Testis (tissue), 3 donors: ENCODE measurements around the gene ZMYM2. TPM values are rescaled to one million over a fixed set of nuclear protein-coding genes. Genes with fewer than 3 reads are reported as not detected.

Experiments
- DNase-seq: peaks from one replicate; pipeline ENCODE4 v3.0.0-alpha.2; 2019
- H3K27ac ChIP-seq, 2 donors: fragments of 200-600 bp; sonication (generic); one replicate each; pipeline ENCODE4 v1.5.1; 2019
- H3K27me3 ChIP-seq: fragments of 200-600 bp; sonication (generic); one replicate; pipeline ENCODE4 v1.5.1; 2019
- H3K36me3 ChIP-seq: fragments of 200-600 bp; sonication (generic); one replicate; pipeline ENCODE4 v1.5.1; 2017; ENCODE audit warnings: low read depth; ENCODE audit errors: missing control alignments
- H3K4me1 ChIP-seq: fragments of 200-600 bp; sonication (generic); one replicate; pipeline ENCODE4 v1.5.1; 2019
- H3K4me3 ChIP-seq, 2 donors: fragments of 200-600 bp; sonication (generic); one replicate each; pipeline ENCODE4 v1.5.1; 2017 to 2019
- H3K9me3 ChIP-seq: fragments of 200-600 bp; sonication (generic); one replicate; pipeline ENCODE4 v1.5.1; 2017
- CTCF ChIP-seq, 3 experiments: fragments of 450-650 bp in 2 of 3; fragments of 200-600 bp in 1 of 3; sonication (generic) in 1 of 3; IDR thresholded peaks; one replicate each; pipeline ENCODE4 v1.5.1; 2016 to 2019; ENCODE audit warnings: antibody characterized with exemption in 3 of 3, mild to moderate bottlenecking in 2 of 3, moderate library complexity in 1 of 3
- POLR2A ChIP-seq: fragments of 450-650 bp; IDR thresholded peaks from one replicate; pipeline ENCODE4 v1.6.1; 2017; ENCODE audit warnings: antibody characterized with exemption, mild to moderate bottlenecking, moderate library complexity
- WGBS, 2 donors: methylation state at CpG; one replicate each; pipeline ENCODE4 v1.1.5; 2018; 5-methylcytosine and 5-hydroxymethylcytosine counted together
- intact Hi-C: fragments of 100-400 bp; cut with DNase I; formaldehyde crosslinking; loops from one replicate; pipeline ENCODE4 v1.15.1; 2023; ENCODE audit warnings: low total_unique reads
- polyA plus RNA-seq: library from polyadenylated mRNA; stranded (reverse); fragments of 350-450 nt; fragmentation: Illumina TruSeq; extraction: RNeasy Lipid Tissue Mini Kit (QIAGEN cat#74804); gene quantifications from one replicate; pipeline ENCODE4 v1.2.3, GENCODE V29; 2014; ENCODE audit warnings: low read depth, low replicate concordance; ENCODE audit not compliant: insufficient read depth
- total RNA-seq, 2 donors: library from RNA; depleted of rRNA; stranded (reverse); fragments of >200 nt; gene quantifications; one replicate each; pipeline ENCODE4 v1.2.3, GENCODE V29; 2016

ZMYM2 gene
- total and polyA plus RNA-seq, 3 donors from 2014 or later, result 110 to 177 (median 162) TPM

- TF ChIP-seq CTCF (IDR thresholded peaks at IDR 0.05) (no peak), POLR2A (no peak)
- no peaks in the 10 kb centered on the region for H3K27me3 ChIP-seq
- WGBS, 2 donors, result 95 to 97% methylated on average over 1 of the region's 1 CpG
- no peaks in the 10 kb centered on the region for H3K36me3 ChIP-seq
- H3K9me3 ChIP-seq, result no peaks in the 10 kb centered on the region
- H3K27ac ChIP-seq, result no peak overlapping the region
- no peak for DNase-seq
- H3K4me3 ChIP-seq, result no peak overlapping the region
- H3K4me1 ChIP-seq, result no peaks in the 10 kb centered on the region
- intact Hi-C loops, result no loop called here
Observed at GRCh38 chr13:20057963-20058362, 99.4 kb downstream of the ZMYM2 start.

- Histone ChIP-seq H3K4me3 (no peak overlapping the region), H3K4me1 (no peaks in the 10 kb centered on the region), H3K27ac (no peak overlapping the region), H3K27me3 (no peaks in the 10 kb centered on the region), H3K36me3 (no peaks in the 10 kb centered on the region), H3K9me3 (no peaks in the 10 kb centered on the region)
- WGBS, 2 donors, result 92 to 100% methylated on average over 1 of the region's 1 CpG
- intact Hi-C loops, result no loop called here
- no peak for DNase-seq
- TF ChIP-seq CTCF (IDR thresholded peaks at IDR 0.05), result no peak
- no peak for TF ChIP-seq POLR2A
Observed at GRCh38 chr13:20058476-20058875, 99.9 kb downstream of the ZMYM2 start.

- Histone ChIP-seq H3K27ac (no peak overlapping the region), H3K36me3 (no peaks in the 10 kb centered on the region), H3K27me3 (no peaks in the 10 kb centered on the region), H3K4me1 (no peaks in the 10 kb centered on the region), H3K9me3 (no peaks in the 10 kb centered on the region), H3K4me3 (no peak overlapping the region)
- 93 to 100% methylated on average over 1 of the region's 1 CpG for WGBS, 2 donors
- no peak for DNase-seq
- intact Hi-C loops, result no loop called here
- TF ChIP-seq POLR2A, result no peak
- no peak for TF ChIP-seq CTCF (IDR thresholded peaks at IDR 0.05)
Observed at GRCh38 chr13:20064128-20064527, 105.6 kb downstream of the ZMYM2 start.

GRCh38 chr13:20065516-20065915 is 107.0 kb downstream of the ZMYM2 start:
- Histone ChIP-seq H3K27ac (no peak overlapping the region), H3K27me3 (no peaks in the 10 kb centered on the region), H3K4me3 (no peak overlapping the region), H3K4me1 (no peaks in the 10 kb centered on the region), H3K36me3 (no peaks in the 10 kb centered on the region), H3K9me3 (no peaks in the 10 kb centered on the region)
- DNase-seq, result no peak
- TF ChIP-seq CTCF (IDR thresholded peaks at IDR 0.05), result no peak
- no peak for TF ChIP-seq POLR2A
- intact Hi-C loops, result no loop called here
- 95 to 99% methylated on average over 5 of the region's 5 CpGs for WGBS, 2 donors

GRCh38 chr13:20069956-20070355 is 111.4 kb downstream of the ZMYM2 start:
- no peaks in the 10 kb centered on the region for H3K4me1 ChIP-seq
- H3K27me3 ChIP-seq, result no peaks in the 10 kb centered on the region
- no peaks in the 10 kb centered on the region for H3K9me3 ChIP-seq
- H3K4me3 ChIP-seq, result no peak overlapping the region
- no peak overlapping the region for H3K27ac ChIP-seq
- intact Hi-C loops, result no loop called here
- no peaks in the 10 kb centered on the region for H3K36me3 ChIP-seq
- TF ChIP-seq CTCF (IDR thresholded peaks at IDR 0.05), result no peak
- TF ChIP-seq POLR2A, result no peak
- 79 to 90% methylated on average over 3 of the region's 3 CpGs for WGBS, 2 donors
- DNase-seq, result no peak
